Measurements from ENCODE around the gene KCNK10.

KCNK10 gene

GRCh38 chr14:88258021-88258420, 65.0 kb downstream of the KCNK10 start:
- TF ChIP-seq SPI1 (IDR thresholded peaks at IDR 0.05; ENCODE audit: borderline replicate concordance, low read depth): no peak
- Histone ChIP-seq H3K27me3 (ENCODE audit: insufficient read depth, poor library complexity, severe bottlenecking) (peaks cover 2% of the 10 kb centered on the region), H3K27ac (replicated peaks) (no peak overlapping the region), H3K4me3 (replicated peaks; ENCODE audit: insufficient read depth, low read length) (no peak overlapping the region)
- no peak for DNase-seq (ENCODE audit: low read depth in 1 of 2, low spot score in 1 of 2)

DNA sequence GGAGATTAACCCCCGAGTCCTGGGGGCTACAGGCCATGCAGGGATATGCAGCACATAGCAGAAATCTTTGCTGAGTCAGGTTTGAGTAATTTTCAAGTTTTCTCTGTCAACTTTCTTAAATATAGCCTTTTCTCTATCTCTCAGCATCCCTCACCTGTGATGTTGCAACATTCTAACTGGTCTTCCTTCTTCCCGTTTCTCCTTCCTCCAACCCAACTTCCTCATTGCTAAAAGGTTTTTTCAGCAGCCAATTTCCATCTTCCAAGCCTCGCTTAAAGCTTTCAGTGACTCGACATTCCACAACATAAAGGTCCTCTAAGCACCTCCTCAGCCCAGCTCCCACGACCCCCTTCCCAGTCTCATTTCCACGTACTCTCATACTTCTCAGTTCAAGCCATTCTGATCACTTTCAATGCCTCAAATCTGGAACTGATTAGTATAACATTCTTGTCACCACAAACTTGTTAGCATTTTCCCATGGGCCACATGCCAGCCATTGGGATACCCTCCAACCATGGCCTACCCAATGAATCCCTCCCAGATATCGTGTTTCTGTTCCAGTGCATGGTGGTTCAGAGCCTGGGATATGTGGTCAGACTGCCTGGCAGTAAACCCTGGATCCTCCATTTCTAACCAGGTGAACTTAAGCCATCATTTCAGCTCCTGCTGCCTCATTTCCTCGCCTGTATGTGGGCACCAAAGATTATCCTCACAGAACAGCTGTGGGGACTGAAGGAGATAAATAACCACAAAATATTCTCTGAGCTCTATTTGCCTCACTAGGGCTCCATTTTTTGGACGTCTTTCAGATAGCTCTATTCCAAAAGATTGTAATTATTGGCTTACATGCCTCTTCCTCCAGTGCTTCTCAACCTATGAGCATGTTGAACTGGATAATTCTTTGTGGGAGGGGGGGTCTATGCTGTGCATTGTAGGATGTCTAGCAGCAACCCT, 65.8 kb downstream of the KCNK10 start:
- no peak for DNase-seq (ENCODE audit: low read depth in 1 of 2, low spot score in 1 of 2)
- no peak for TF ChIP-seq GABPA (IDR thresholded peaks at IDR 0.05; ENCODE audit: low read depth)
- no peak for TF ChIP-seq POLR2AphosphoS5 (IDR thresholded peaks at IDR 0.05; ENCODE audit: low read depth)
- TF ChIP-seq SPI1 (IDR thresholded peaks at IDR 0.05; ENCODE audit: borderline replicate concordance, low read depth): no peak
- TF ChIP-seq, protein P1, sequence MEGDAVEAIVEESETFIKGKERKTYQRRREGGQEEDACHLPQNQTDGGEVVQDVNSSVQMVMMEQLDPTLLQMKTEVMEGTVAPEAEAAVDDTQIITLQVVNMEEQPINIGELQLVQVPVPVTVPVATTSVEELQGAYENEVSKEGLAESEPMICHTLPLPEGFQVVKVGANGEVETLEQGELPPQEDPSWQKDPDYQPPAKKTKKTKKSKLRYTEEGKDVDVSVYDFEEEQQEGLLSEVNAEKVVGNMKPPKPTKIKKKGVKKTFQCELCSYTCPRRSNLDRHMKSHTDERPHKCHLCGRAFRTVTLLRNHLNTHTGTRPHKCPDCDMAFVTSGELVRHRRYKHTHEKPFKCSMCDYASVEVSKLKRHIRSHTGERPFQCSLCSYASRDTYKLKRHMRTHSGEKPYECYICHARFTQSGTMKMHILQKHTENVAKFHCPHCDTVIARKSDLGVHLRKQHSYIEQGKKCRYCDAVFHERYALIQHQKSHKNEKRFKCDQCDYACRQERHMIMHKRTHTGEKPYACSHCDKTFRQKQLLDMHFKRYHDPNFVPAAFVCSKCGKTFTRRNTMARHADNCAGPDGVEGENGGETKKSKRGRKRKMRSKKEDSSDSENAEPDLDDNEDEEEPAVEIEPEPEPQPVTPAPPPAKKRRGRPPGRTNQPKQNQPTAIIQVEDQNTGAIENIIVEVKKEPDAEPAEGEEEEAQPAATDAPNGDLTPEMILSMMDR (IDR thresholded peaks at IDR 0.05; ENCODE audit: insufficient read depth, low read length): no peak
- TF ChIP-seq, protein P2, sequence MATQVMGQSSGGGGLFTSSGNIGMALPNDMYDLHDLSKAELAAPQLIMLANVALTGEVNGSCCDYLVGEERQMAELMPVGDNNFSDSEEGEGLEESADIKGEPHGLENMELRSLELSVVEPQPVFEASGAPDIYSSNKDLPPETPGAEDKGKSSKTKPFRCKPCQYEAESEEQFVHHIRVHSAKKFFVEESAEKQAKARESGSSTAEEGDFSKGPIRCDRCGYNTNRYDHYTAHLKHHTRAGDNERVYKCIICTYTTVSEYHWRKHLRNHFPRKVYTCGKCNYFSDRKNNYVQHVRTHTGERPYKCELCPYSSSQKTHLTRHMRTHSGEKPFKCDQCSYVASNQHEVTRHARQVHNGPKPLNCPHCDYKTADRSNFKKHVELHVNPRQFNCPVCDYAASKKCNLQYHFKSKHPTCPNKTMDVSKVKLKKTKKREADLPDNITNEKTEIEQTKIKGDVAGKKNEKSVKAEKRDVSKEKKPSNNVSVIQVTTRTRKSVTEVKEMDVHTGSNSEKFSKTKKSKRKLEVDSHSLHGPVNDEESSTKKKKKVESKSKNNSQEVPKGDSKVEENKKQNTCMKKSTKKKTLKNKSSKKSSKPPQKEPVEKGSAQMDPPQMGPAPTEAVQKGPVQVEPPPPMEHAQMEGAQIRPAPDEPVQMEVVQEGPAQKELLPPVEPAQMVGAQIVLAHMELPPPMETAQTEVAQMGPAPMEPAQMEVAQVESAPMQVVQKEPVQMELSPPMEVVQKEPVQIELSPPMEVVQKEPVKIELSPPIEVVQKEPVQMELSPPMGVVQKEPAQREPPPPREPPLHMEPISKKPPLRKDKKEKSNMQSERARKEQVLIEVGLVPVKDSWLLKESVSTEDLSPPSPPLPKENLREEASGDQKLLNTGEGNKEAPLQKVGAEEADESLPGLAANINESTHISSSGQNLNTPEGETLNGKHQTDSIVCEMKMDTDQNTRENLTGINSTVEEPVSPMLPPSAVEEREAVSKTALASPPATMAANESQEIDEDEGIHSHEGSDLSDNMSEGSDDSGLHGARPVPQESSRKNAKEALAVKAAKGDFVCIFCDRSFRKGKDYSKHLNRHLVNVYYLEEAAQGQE (IDR thresholded peaks at IDR 0.05; ENCODE audit: insufficient replicate concordance, low read depth): no peak

GRCh38 chr14:88255798-88256197, 67.3 kb downstream of the KCNK10 start:
- Histone ChIP-seq H3K4me3 (replicated peaks; ENCODE audit: insufficient read depth, low read length) (no peak overlapping the region), H3K27me3 (ENCODE audit: insufficient read depth, poor library complexity, severe bottlenecking) (no peaks in the 10 kb centered on the region), H3K27ac (replicated peaks) (no peak overlapping the region)
- no peak for TF ChIP-seq SPI1 (IDR thresholded peaks at IDR 0.05; ENCODE audit: borderline replicate concordance, low read depth)
- TF ChIP-seq POLR2AphosphoS5 (IDR thresholded peaks at IDR 0.05; ENCODE audit: low read depth): no peak
- TF ChIP-seq, protein P2 (IDR thresholded peaks at IDR 0.05; ENCODE audit: insufficient replicate concordance, low read depth): no peak
- TF ChIP-seq GABPA (IDR thresholded peaks at IDR 0.05; ENCODE audit: low read depth): no peak
- TF ChIP-seq, protein P1 (IDR thresholded peaks at IDR 0.05; ENCODE audit: insufficient read depth, low read length): no peak
- no peak for DNase-seq (ENCODE audit: low read depth in 1 of 2, low spot score in 1 of 2)

More for the DNA sequence above, 65.8 kb downstream of the KCNK10 start:
- H3K27me3 ChIP-seq (ENCODE audit: insufficient read depth, poor library complexity, severe bottlenecking): peaks cover 2% of the 10 kb centered on the region
- no peak overlapping the region for H3K4me3 ChIP-seq (replicated peaks; ENCODE audit: insufficient read depth, low read length)
- no peak overlapping the region for H3K27ac ChIP-seq (replicated peaks)

- H3K27me3 ChIP-seq (ENCODE audit: insufficient read depth, poor library complexity, severe bottlenecking): no peaks in the 10 kb centered on the region
- TF ChIP-seq GABPA (IDR thresholded peaks at IDR 0.05; ENCODE audit: low read depth) (no peak), POLR2AphosphoS5 (IDR thresholded peaks at IDR 0.05; ENCODE audit: low read depth) (no peak), SPI1 (IDR thresholded peaks at IDR 0.05; ENCODE audit: borderline replicate concordance, low read depth) (no peak)
- TF ChIP-seq, protein P2 (IDR thresholded peaks at IDR 0.05; ENCODE audit: insufficient replicate concordance, low read depth): no peak
- TF ChIP-seq, protein P1 (IDR thresholded peaks at IDR 0.05; ENCODE audit: insufficient read depth, low read length): no peak
Observed at GRCh38 chr14:88255196-88255595, 67.9 kb downstream of the KCNK10 start.

More at GRCh38 chr14:88255196-88255595, 67.9 kb downstream of the KCNK10 start:
- DNase-seq (ENCODE audit: low read depth in 1 of 2, low spot score in 1 of 2): no peak
- no peak overlapping the region for H3K27ac ChIP-seq (replicated peaks)
- no peak overlapping the region for H3K4me3 ChIP-seq (replicated peaks; ENCODE audit: insufficient read depth, low read length)

All from HL-60 (cell line).